HG03060 (cell line): ENCODE data around the gene PI4K2A.
"Not testable (repeated sequence)": the region's sequence is repeated elsewhere in the genome, so short reads cannot be mapped to it uniquely, and the experiment has no call there.

Experiments
- ATAC-seq: cut with Tn5 transposase; IDR thresholded peaks from one replicate; pipeline ENCODE4 v1.9.1; 2021; ENCODE audit warnings: low read depth, moderate number of reproducible peaks; ENCODE audit not compliant: unreplicated experiment

Gene PI4K2A

GRCh38 chr10:97667463-97667862 is 27.0 kb downstream of the PI4K2A start:
- no peak for ATAC-seq

- ATAC-seq: no peak
Observed at GRCh38 chr10:97669571-97669970, 29.1 kb downstream of the PI4K2A start.

DNA sequence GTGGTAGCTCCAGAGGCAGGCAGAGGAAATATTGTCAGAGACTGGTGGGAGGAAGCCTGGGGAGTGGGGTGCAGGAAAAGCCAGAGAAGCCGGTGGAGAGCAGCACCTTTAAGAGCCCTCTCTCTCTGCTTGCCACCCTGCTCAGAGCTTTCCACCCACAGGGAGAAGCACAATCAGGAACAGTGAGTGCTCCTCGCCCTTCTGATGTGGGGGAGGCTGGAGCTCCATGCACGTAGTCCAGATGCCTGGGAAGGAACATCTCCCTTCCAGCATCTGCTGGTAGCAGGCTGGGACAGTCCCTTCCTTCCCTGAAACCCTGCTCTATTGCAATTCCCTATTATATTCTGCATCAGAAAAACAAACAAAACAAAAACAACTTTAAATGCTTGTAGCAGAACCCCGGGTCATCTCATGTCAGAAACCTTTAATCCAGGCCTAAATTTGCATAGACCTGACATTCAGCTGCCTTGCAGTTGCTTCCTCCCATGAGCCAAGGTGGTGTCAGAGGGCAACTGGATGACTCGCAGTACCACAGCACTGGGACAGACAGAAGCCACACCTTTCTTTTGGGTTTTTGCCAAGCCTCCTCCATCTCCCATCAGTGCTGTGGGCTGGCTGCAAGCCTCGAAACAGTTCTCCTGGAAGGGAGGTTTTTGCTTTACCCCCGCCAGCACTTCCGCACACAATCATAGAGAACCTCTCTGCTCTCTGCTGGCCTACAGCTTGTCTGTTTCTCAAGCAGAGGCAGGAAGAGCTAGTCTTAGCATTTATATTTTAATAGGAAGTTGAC is 33.5 kb downstream of the PI4K2A start:
- no peak for ATAC-seq

DNA sequence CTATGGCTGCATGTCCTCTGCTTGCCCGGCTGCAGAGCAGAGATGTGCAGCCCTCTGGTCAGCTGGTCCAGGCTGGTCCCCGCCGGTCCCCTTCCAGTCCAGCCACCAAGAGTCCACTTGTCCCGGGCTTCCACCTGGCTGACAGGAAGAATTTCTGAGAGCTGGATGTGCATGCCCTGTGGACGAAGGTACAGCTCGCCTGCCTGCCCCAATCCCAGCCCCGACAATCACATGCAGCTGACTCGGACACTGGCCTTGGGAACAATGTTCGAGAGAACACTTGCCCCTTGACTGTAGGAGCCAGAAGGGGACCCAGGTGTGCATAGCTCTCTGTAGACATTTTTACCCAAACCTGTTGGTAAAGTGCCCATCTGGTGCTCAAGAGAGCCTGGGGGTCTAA is 34.8 kb downstream of the PI4K2A start:
- no peak for ATAC-seq

GRCh38 chr10:97676770-97677581 is 36.5 kb downstream of the PI4K2A start:
- no peak for ATAC-seq

DNA sequence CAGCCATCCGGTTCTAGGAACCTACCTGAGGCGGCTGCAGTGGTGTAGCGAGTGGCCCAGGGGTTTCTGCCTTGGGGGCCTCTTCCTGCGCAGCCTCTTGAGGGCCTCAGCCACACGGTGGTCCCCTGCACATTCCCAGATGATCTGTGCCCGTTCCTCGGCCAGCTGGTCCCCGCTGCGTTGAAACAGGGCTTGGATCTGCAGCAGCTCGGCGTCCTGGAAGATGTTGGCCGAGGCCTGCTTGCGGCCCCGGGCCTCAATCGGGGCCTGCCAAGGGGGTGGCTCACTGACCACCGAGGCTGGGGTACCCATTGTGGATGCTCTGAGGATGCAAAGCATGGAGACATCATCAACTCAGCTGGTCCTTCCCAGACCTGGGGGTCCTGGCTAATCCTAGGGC is 39.1 kb downstream of the PI4K2A start:
- no peak for ATAC-seq

- ATAC-seq: no peak
Observed at GRCh38 chr10:97682042-97682441, 41.6 kb downstream of the PI4K2A start.

DNA sequence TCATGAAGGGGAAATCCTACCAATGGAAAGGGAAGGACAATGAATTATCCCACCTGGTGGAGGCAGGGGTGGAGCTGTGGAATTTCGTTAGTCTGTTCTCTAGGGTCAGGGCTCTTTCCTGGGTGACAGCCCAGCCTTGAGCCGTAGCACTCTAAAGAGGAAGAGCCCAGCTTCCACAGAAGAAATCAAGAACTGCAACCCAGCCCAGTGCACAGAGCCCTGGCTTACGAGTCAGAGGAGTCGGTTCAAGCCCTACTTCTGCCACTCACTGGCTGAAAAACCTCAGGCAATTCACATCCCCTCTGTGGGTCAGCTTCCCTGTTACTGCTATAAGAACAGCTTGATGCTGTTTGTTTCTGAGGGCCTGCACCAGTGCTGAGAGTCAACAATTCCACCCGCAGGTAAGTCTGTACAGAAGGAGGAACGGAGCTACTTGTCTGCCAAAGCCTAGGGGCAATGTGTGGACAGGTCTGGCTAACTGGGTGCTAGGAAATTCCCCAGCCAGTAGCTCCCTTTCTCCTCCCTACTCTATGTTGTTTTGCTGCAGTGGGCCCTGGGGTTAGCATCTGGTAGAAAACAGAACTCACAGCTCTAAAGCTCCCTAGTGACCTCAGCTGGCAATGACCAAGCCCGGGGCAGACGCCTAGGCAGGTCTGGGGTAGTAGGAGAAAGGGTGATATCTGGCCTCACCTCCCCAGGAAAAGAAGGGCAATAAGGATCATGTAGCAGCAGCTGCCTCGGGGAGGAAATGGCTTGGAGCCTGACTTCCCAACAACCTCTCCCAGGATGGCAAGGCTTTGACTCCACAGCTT is 43.3 kb downstream of the PI4K2A start:
- no peak for ATAC-seq

DNA sequence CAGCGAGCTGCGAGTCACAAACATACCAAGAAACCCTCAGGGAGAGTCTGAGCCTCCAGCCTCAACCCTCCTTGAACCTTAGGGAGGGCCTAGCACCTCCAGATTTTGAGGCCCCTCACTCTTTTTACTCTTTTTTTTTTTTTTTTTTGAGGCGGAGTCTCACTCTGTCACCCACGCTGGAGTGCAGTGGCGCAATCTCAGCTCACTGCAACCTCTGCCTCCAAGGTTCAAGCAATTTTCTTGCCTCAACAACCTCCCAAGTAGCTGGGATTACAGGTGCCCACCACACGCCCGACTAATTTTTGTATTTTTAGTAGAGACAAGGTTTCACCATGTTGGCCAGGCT is 43.9 kb downstream of the PI4K2A start:
- not testable (repeated sequence) for ATAC-seq

GRCh38 chr10:97684866-97685394 is 44.5 kb downstream of the PI4K2A start:
- no peak for ATAC-seq

GRCh38 chr10:97685395-97685958 is 45.0 kb downstream of the PI4K2A start:
- ATAC-seq: no peak

- ATAC-seq: no peak
Observed at GRCh38 chr10:97686301-97686961, 46.0 kb downstream of the PI4K2A start.

- peak; percentile 95 for ATAC-seq
Observed at GRCh38 chr10:97686962-97687784, 46.7 kb downstream of the PI4K2A start, which contains the start of gene AVPI1. TSS of gene AVPI1 (minus strand) at chr10:97687241. CDS start at chr10:97679905, 7,336 bp downstream.

DNA sequence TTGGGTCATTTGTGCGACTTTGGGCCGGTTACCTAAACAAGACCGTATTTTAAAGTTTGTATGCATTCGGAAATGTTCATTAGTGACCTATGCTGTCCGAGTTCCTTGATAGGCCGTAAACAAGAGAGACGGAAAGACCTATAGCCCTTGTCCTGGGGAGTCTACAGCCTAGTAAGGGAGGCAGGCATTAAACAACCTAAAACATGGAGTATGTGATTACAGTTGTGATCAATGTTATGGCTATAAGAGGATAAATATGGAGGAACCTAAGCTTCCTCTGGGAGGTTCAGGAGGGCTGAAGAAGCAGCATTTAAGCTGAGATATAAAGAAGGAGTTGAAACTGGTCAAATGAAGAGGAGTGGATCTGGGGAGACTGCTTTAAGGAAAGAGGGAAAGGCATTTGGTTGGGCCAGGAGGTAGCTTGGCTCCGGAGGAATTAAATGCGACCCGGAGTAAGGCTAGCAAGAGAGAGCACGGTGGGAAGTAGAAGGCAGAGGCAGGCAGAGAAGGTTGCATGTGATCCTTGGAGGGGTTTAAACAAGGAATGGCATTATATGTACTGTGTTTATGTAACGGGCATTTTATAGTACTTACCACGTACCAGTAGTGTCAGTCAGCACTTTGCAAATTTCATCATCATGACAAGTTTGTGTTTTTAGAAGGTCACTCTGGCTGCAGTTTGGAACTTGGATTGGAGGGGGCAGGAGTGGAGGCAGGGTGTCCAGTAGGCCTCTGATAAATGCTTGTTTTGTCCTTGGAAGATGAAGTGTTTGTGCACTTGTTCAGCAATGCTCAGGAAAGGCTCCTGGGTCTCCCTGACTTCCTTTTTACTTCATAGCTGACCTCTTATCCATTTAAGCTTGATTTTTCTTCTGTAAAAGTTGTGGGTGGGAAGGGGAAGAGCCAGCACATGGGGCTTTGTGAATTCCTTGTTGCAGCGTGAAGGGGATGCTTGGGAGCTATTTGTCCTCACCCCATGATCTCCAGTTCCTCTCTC is 47.6 kb downstream of the PI4K2A start:
- ATAC-seq: no peak

- ATAC-seq: no peak
Observed at GRCh38 chr10:97689559-97690020, 49.1 kb downstream of the PI4K2A start.

DNA sequence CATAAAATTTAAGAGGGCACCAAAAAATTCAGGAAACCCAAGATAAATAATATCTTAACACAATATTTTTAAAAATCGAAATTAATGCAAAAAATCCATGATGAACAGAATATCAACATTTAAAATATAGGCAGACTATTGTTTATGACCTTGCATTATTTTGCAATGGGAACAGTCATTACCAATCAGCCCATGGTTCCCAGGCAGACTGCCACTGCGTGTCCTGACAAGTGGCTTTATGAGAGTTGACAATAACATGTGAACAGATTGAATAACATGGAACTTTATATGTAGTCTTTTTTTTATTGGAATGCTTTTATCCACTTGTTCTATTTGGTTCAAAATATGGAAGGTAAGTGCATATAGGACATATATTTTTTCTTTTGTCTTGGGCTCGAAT is 49.7 kb downstream of the PI4K2A start:
- ATAC-seq: no peak

DNA sequence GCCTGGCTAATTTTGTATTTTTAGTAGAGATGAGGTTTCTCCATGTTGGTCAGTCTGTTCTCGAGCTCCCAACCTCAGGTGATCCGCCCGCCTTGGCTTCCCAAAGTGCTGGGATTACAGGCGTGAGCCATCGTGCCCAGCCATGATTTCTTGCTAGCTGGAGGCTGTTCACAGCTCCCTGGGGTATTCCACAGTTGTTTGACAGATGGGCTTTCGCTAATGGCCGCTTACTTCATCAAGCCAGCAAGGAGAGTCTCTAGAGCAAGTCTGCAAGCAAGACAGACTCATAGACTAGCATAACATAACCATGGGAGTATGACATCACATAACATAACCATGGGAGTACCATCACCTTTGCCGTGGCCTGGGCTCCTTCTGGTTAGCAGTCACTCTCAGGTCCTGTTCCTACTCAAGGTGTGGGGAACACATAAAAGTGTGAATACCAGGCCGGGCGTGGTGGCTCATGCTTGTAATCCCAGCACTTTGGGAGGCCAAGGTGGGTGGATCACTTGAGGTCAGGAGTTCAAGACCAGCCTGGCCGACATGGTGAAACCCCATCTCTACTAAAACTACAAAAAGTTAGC is 57.7 kb downstream of the PI4K2A start:
- not testable (repeated sequence) for ATAC-seq
